ACHN (cell line): ENCODE data around the gene ME1.
"Not testable (repeated sequence)": the region's sequence is repeated elsewhere in the genome, so short reads cannot be mapped to it uniquely, and the experiment has no call there.

Experiments
- DNase-seq: peaks from one replicate; pipeline ENCODE4 v3.0.0-alpha.2; 2015
- in situ Hi-C: cut with HindIII; loops from 2 replicates; pipeline ENCODE4 v1.10.0; 2017; ENCODE audit warnings: low sequenced_read_pairs, low pct_ligation_motif_present, low pct_unique_long_range_greater_than_20kb

The ME1 gene

DNA sequence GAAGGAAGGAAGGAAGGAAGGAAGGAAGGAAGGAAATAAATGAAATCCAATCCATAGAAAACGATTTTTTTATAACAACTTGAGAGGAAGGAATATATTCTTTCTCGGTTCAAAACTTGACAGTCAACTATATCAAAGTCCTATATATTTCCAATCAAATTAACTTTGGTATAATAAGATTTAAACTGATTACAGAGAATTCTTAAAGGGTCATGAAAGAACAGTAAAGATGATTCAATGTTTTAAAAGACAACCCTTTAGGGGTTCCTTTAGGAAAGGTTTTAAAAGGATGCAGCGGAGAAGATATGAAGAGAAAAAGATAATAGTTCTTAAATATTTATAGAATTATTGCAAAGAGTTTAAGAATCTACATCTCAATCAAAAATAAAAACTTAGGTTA lies 61.2 kb downstream of the ME1 start:
- in situ Hi-C loops: no loop called here
- no peak for DNase-seq

DNA sequence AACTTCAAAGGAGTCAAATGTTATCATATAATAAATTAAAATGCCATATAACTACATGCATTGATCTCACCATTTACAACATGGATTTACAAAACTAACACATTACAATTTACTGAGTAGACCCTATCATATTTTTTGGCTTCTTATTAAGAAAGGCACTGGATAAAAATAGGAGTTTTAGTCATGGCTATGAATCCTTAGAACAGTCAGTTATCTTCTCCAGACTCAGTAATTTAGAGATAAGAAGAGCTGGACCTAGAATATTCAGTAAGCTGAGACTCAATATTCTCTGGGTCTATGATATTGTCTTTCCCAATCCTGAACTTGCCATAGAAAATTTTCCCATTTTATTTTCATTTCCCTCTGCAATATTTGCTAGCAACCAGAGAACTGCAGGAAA lies 62.3 kb downstream of the ME1 start:
- DNase-seq: no peak
- in situ Hi-C loops: no loop called here

DNA sequence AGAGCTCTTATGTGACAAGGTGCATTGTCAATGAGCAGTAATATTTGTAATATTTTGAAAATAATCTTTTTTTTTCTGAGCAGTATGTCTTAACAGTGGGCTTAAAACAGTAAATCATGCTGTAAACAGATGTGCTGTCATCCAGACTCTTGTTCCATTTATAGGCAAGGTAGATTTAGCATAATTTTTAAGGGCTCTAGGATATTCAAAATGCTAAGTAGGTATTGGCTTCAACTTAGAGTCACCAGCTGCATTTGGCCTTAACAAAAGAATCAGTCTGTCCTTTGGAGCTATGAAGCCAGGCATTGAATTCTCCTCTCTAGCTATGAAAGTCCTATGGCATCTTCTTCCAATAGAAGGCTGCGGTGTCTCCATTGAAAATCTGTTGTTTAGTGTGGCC lies 63.7 kb downstream of the ME1 start:
- in situ Hi-C loops: no loop called here
- no peak for DNase-seq

DNA sequence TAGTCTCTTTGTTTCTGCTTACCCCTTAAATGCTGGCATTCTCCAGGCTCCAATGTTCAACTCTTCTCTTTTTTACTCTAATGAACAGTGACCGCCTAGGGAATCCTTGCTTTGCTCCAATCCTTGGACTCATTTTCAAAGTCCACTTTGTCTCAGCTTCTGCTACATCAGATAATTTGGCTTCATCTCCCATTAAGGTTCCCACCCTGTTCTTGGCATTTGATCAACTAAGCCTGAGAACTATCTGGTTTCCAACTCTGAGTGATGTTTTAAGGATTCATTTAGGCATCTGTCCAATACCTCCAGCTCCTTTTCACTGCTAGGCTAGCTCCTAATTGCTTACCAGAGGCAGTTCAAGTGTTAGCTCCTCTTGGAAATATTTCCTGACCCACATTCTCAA lies 64.9 kb downstream of the ME1 start:
- no peak for DNase-seq
- in situ Hi-C loops: no loop called here

DNA sequence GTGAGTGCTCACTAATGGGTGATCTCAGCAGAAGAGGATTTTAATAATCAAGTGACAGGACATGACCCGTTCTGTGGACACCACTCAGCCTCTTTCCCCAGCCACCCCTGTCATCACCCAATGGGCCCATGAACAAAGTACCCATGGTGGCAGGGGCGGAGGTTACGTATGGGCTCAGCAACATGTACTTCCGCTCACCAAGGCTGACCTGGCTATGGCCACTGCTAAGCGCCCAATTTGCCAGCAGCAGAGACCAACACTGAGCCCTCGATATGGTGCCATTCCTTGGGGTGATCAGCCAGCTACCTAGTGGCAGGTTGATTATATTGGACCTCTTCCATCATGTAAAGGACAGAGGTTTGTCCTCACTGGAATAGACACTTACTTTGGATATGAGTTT lies 68.5 kb downstream of the ME1 start:
- DNase-seq, in situ Hi-C loops: not testable (repeated sequence)

DNA sequence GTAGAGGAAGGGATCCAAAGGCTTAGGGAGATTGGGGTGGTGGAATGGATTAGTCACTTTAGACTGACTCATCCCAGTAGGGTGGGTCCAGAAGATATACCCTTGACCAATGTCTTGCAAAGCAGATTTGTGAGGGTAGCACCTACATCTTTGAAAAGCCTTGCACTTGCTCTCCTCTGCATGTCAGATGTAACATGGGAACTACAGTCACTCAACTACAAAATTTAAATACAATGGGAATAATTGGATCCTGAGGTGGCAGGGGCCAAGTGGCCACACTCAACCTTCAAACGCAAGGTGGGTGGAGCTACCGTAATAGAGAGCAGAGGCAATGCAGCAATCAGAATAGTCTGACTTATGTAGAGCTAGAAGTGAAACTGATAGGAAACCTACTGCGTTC lies 71.2 kb downstream of the ME1 start:
- no peak for DNase-seq
- in situ Hi-C loops: no loop called here

DNA sequence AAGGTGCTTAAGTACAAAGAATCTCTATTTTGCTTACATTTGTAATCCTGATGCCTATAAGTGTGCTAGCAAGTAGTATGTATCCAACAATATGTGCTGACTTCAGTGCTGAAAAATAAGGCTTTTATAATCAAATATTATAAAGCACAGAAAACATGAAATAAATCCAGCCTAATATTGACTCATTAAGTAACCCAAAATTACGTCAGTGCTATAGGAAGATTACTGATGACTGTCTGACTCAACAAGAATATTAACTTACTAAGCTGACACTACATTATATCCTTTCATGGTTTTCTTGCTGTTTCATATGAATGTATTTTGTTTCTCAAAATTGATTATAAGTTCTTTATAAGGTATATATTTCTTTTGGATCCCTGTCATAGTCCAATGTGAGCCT lies 76.1 kb downstream of the ME1 start:
- no peak for DNase-seq
- in situ Hi-C loops: no loop called here

DNA sequence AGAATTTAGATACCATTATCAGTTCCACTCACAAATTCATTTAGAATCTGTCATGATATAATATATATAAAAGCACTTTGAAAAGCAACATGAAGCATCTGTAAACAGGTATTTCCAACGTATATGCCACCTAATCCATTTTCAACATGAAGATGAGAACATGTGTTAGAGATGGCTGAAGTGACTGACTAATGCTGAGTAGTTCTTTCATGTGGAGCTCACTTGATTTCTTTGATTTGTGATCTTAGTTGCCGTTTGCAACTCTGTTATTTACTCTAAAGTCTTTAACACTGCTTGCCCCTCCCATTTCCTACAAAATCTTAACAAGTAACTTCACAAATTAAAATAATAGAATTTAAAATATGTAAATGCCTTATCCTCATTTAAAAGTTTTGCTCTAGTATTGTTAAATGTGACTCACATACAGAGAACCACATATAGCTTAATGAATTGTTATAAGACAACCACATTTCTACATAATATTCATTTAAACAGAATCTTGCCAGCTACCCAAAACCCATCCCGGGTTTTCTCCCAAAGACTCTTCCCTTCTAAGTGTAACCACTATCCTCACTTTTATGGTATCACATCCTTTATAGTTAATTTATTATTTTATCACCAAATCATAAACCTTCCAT lies 78.3 kb downstream of the ME1 start:
- in situ Hi-C loops: no loop called here
- DNase-seq: no peak

DNA sequence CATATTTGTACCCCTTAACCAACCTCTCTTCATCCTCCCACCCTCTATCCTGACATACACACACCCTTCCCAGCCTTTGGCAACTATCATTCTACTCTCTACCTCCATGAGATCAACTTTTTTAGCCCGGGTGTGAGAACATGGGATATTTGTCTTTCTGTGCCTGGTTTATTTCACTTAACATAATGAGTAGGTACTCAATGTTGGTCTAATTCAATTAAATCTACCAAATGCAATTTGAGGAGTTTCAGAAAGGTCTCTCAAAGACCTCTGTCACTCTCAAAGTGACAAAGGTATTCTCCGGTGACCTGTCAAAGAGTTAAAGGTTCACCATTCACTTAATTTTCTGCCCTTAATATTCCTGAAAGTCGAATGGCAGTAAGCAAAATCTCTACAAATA lies 87.7 kb downstream of the ME1 start:
- in situ Hi-C loops: no loop called here
- DNase-seq: no peak

DNA sequence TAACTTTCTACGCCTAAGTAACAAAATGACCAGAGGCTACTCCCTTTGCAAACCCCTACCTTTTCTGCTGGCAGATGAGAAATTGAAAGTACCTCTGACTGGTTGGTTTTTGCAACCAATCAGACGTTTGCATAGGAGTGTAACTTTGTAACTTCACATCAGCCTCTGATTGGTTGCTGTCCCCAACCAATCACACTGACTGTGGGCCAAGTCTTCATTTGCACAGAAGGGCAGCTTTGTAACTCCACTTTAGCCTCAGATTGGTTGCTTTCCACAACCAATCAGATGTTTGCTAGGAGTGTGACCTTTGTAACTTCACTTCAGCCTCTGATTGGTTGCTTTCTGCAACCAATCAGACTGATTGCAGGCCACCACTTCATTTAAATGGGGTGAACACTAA lies 89.1 kb downstream of the ME1 start:
- in situ Hi-C loops: no loop called here
- DNase-seq: no peak

DNA sequence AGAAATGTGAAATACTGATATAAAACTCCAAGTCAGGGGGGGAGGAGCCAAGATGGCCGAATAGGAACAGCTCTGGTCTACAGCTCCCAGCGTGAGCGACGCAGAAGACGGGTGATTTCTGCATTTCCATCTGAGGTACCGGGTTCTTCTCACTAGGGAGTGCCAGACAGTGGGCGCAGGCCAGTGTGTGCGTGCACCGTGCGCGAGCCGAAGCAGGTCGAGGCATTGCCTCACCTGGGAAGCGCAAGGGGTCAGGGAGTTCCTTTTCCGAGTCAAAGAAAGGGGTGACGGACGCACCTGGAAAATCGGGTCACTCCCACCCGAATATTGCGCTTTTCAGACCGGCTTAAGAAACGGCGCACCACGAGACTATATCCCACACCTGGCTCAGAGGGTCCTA lies 96.9 kb downstream of the ME1 start:
- DNase-seq, in situ Hi-C loops: not testable (repeated sequence)

DNA sequence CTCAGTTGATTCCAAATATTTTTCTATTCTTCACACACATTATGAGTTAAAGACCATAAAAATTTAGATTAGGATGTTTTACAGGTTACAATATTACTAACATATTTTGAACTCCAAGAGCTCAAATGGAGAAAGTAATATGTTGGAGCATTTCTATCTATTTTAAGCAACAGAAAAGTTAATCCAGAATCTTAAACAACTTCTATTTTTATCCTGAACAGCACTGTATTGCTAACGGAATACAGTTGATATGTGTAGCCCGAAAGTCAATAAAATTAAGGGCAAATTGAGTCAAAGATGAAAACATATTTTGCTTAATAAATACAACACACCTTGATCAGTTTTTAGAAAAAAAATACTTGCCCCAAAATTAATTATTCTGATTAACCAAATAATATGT lies 97.4 kb downstream of the ME1 start:
- in situ Hi-C loops: no loop called here
- no peak for DNase-seq

DNA sequence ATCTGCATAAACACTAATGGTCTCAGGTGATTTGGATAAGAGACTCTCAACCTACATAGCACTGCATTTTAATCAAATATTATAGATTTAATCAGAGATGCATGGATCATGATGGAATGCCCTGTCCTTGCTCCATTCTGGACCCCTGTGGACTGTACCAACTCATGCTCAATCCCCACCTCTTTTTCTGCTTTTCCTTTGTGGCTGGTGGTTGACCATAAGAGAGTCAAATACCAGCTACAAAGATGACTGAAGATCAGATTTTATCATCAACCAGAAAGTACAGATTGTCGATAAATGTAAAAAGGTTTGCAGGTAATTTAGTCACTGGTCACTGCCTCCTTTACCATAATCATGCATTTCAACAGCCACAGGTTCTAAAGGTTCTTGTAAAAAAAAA lies 116.2 kb downstream of the ME1 start:
- no peak for DNase-seq
- in situ Hi-C loops: no loop called here

DNA sequence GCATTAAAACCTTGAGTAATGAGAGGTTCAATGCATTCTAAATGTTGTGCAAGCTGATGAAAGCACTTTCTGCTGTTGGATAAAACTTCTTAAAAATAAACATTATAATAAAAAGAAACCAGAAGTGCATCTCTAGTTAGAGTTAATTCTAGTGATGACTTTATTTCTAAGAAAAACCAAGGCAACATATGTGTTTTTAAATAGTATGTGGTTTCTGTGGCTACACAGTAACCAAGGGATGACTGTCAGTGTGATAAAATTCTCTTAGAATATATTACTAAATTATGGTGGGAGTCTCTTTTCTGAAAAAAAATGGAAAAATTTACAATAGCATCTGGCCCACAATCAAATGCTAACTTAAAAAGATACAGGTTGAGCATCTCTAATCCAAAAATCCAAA lies 117.0 kb downstream of the ME1 start:
- in situ Hi-C loops: no loop called here

DNA sequence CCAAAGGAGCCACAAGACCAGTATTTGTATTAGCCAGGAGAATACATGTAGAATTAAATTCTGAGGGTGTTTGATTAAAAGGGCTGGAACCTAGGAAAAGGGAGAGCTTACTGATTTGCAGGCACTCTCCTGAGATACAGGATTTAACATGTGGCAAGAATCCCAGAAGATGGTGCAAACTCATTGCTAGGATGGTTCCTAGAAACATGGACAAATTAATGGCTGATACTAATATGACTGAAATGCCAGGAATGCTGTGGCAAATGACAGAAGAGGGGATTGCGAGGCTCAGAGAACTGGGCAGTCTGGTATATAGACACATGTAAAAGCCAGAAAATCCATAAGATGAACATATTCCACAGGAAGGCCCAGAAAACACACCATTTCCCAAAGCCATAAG lies 119.6 kb downstream of the ME1 start:
- DNase-seq: no peak
- in situ Hi-C loops: no loop called here

More for the DNA sequence above, 117.0 kb downstream of the ME1 start:
- DNase-seq: no peak

DNA sequence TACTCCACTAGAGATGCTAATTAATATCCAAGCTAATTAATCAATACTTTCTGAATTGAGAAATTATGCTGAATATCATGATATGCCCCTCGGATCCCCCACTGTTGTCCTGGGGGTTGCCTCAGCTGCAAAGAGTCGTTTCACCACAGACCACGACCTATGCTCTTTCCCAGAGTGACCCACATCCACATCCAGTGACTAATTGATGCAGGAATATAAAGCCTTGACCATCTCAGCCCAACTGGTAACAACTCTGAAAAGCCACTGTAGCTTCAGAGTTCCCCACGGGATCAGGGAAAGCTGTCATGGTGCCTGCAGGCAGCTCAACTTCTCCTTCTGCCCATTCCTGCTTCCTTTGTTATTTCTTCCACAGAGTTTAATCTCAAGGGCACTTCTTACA lies 120.8 kb downstream of the ME1 start:
- no peak for DNase-seq
- in situ Hi-C loops: no loop called here

DNA sequence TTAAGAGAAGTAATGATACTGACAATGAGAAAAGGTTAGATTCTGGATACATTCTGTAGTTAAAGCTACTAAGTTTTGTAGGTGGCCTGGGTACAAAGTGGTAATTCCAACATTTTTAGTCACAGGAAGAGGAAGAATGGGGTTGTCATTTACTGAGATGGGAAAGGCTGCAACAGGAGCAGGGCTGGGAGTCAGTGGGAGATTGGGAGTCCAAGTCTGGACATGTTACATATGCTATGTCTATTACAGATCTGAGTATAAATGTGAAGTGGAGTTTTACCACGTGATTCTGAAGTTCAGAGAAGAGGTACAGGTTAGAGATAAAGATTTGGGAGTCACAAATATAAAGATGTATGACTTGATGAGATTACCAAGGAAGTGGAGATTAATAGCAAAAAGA lies 121.5 kb downstream of the ME1 start:
- in situ Hi-C loops: no loop called here
- DNase-seq: no peak

DNA sequence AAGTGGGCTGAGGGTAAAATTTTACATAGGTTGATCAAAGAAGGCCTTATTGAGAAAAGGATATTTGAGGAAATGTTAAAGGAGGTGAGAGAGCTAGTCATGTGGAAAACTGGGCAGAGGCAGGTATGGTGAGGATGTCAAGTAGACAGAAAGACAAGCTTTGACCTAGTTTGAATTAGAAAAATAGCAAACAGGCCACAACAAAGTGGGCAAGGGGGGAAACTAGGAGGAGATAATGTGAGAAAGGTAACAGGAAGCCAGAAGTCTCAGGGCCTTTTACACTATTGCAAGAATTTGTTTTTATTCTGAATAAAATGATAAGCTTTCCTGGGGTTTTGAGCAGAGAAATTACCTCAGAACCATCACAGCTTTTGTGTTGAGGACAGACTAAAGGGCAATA lies 122.0 kb downstream of the ME1 start:
- in situ Hi-C loops: no loop called here
- DNase-seq: no peak

DNA sequence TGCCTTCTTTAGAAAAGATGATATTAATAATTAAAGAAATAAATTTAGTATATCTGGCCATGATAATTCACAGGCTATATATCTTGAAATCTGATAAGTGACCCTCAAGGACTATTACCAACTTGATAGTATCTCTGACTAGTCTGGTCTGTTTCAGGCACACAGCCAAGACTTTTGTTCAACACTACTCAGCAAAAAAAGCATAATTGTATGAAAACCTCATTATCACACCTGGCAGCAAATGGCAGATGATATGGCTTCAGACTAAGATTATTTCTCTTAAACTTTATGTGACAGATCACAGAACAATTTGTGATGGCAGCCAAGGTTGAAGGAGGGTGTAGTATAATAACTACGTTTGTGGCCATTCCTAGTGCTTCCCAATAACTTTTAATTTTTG lies 123.0 kb downstream of the ME1 start:
- DNase-seq: no peak
- in situ Hi-C loops: no loop called here

DNA sequence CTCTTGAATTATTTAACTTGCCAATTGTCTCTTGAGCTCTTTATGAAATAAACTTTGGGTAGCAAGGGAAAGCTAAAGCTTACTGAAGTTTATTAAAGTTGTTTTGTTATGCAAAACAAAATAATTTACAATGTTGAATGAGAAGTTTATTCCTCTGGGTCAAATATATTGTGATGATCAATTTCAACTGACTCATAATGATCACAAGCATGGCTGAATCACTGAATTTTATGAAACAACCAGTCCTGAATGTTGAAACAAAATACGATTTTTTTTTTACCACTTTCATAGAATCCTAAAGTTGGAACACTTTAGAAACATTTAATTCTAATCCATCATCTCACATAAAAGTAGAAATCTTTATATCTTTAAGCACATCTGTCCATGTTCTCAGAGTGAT lies 127.4 kb downstream of the ME1 start:
- in situ Hi-C loops: no loop called here
- DNase-seq: no peak

DNA sequence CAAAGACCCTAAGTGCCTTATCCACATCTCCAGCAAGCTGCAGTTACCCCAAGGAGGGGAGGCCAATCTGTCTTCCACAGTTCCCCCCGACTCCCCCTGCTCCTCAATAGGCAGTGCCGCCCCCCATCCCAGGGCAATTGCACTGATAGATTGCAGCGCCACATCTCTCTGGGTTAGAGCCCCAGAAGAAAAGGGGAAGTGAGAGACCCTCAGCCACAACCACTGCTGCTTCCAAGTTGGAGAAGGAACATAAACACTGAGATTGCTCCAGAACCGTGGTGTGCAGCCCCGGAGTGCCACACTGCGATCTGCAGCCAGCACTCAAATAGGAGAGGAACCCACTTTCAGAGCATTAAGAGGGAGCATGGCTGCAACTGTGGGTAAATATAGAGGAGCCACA lies 136.2 kb downstream of the ME1 start:
- in situ Hi-C loops: no loop called here
- no peak for DNase-seq
